ENCODE data around the gene CDKN1C. TPM values are rescaled to one million over a fixed set of nuclear protein-coding genes. Genes with fewer than 3 reads are reported as not detected.
"Not testable (repeated sequence)": the region's sequence is repeated elsewhere in the genome, so short reads cannot be mapped to it uniquely, and the experiment has no call there.

Gene CDKN1C
- polyA plus RNA-seq, 3 donors, result 109 to 150 (median 142) TPM

GRCh38 chr11:2916114-2916891 is 30.7 kb upstream of the CDKN1C start:
- no peak for DNase-seq (ENCODE audit: extremely low read depth in 1 of 11, low read depth in 9 of 11, low spot score in 4 of 11)

GRCh38 chr11:2915473-2915872 is 29.9 kb upstream of the CDKN1C start:
- DNase-seq (ENCODE audit: extremely low read depth in 1 of 11, low read depth in 9 of 11, low spot score in 4 of 11), result no peak

GRCh38 chr11:2914455-2915195 is 29.1 kb upstream of the CDKN1C start:
- no peak for DNase-seq (ENCODE audit: extremely low read depth in 1 of 11, low read depth in 9 of 11, low spot score in 4 of 11)

- no peak for DNase-seq (ENCODE audit: extremely low read depth in 1 of 11, low read depth in 9 of 11, low spot score in 4 of 11)
Observed at GRCh38 chr11:2913776-2914175, 28.2 kb upstream of the CDKN1C start.

- no peak for DNase-seq (ENCODE audit: extremely low read depth in 1 of 11, low read depth in 9 of 11, low spot score in 4 of 11)
Observed at GRCh38 chr11:2913019-2913431, 27.4 kb upstream of the CDKN1C start.

- DNase-seq (ENCODE audit: extremely low read depth in 1 of 11, low read depth in 9 of 11, low spot score in 4 of 11), result peak in 3 of 11 donors; percentile 25 to 56 (median 48)
Observed at GRCh38 chr11:2912498-2912897, 26.9 kb upstream of the CDKN1C start.

GRCh38 chr11:2911785-2912391 is 26.3 kb upstream of the CDKN1C start:
- no peak for DNase-seq (ENCODE audit: extremely low read depth in 1 of 11, low read depth in 9 of 11, low spot score in 4 of 11)

- DNase-seq (ENCODE audit: extremely low read depth in 1 of 11, low read depth in 9 of 11, low spot score in 4 of 11), result no peak
Observed at GRCh38 chr11:2911088-2911784, 25.7 kb upstream of the CDKN1C start.

- DNase-seq (ENCODE audit: extremely low read depth in 1 of 11, low read depth in 9 of 11, low spot score in 4 of 11), result no peak
Observed at GRCh38 chr11:2910401-2910955, 24.9 kb upstream of the CDKN1C start.

GRCh38 chr11:2909133-2909902 is 23.7 kb upstream of the CDKN1C start:
- no peak for DNase-seq (ENCODE audit: extremely low read depth in 1 of 11, low read depth in 9 of 11, low spot score in 4 of 11)

GRCh38 chr11:2908130-2908529 is 22.6 kb upstream of the CDKN1C start:
- DNase-seq (ENCODE audit: extremely low read depth in 1 of 11, low read depth in 9 of 11, low spot score in 4 of 11), result no peak

- not testable (repeated sequence) for DNase-seq (ENCODE audit: extremely low read depth in 1 of 11, low read depth in 9 of 11, low spot score in 4 of 11)
Observed at GRCh38 chr11:2905299-2905698, 19.7 kb upstream of the CDKN1C start.

- DNase-seq (ENCODE audit: extremely low read depth in 1 of 11, low read depth in 9 of 11, low spot score in 4 of 11), result no peak
Observed at GRCh38 chr11:2904153-2905052, 18.8 kb upstream of the CDKN1C start.

GRCh38 chr11:2903672-2904011 is 18.1 kb upstream of the CDKN1C start:
- DNase-seq (ENCODE audit: extremely low read depth in 1 of 11, low read depth in 9 of 11, low spot score in 4 of 11), result no peak

- no peak for DNase-seq (ENCODE audit: extremely low read depth in 1 of 11, low read depth in 9 of 11, low spot score in 4 of 11)
Observed at GRCh38 chr11:2902784-2903671, 17.5 kb upstream of the CDKN1C start.
